HEK293 (cell line): ENCODE results near the gene FRA10AC1.

Experiments
- CTCF ChIA-PET: fragments of 350-600 bp; formaldehyde crosslinking; extraction: SDS; loops from one replicate; lab custom pipeline; 2021; ENCODE audit warnings: antibody characterized with exemption; lab: Yijun Ruan, JAX
- POLR2A ChIA-PET: fragments of 300-600 bp; formaldehyde crosslinking; extraction: SDS; loops from one replicate; lab custom pipeline; 2020; ENCODE audit warnings: antibody characterized with exemption, inconsistent platforms; lab: Yijun Ruan, JAX
- H3K27ac ChIP-seq: fragments of 200-500 bp; sonication (Bioruptor generic); 2 replicates; pipeline ENCODE4 v1.5.1; 2014; ENCODE audit warnings: low read depth, low read length, control low read depth, inconsistent platforms; ENCODE audit errors: extremely low read depth
- H3K36me3 ChIP-seq, 2 experiments: fragments of 200-500 bp in 1 of 2; sonication (Bioruptor generic) in 1 of 2; 1 replicate in 1 of 2; 2 replicates in 1 of 2; pipeline ENCODE4 v1.5.1; 2014 to 2017; ENCODE audit warnings: inconsistent platforms in 2 of 2, low read length in 2 of 2; ENCODE audit not compliant: control insufficient read depth in 2 of 2, insufficient read depth in 1 of 2
- H3K4me1 ChIP-seq: fragments of 200-500 bp; sonication (Bioruptor generic); 2 replicates; pipeline ENCODE4 v1.5.1; 2014; ENCODE audit warnings: mild to moderate bottlenecking, low read length, inconsistent platforms; ENCODE audit not compliant: control insufficient read depth, insufficient read depth
- H3K4me3 ChIP-seq: 2 replicates; pipeline ENCODE4 v1.5.1; 2011; ENCODE audit warnings: low read depth, mild to moderate bottlenecking, control low read depth, low read length, moderate library complexity
- H3K9me3 ChIP-seq: fragments of 200-500 bp; sonication (Bioruptor generic); 2 replicates; pipeline ENCODE4 v1.5.1; 2014; ENCODE audit warnings: low read depth, low read length, inconsistent platforms; ENCODE audit not compliant: control insufficient read depth, insufficient read depth
- ELK4 ChIP-seq: IDR thresholded peaks from 2 replicates; pipeline ENCODE4 v1.6.1; 2011; ENCODE audit warnings: mild to moderate bottlenecking, low read depth, low read length, borderline replicate concordance
- PBX3 ChIP-seq: sonication (generic); formaldehyde crosslinking; IDR thresholded peaks from 2 replicates; pipeline ENCODE4 v1.8.1; 2022; ENCODE audit warnings: mild to moderate bottlenecking, moderate library complexity, missing genetic modification reagents
- REST ChIP-seq: fragments of 450-650 bp; formaldehyde crosslinking; IDR thresholded peaks from 2 replicates; pipeline ENCODE4 v1.5.1; 2016; ENCODE audit warnings: missing biosample characterization, missing genetic modification characterization
- SCRT2 ChIP-seq: fragments of 450-650 bp; formaldehyde crosslinking; IDR thresholded peaks from 2 replicates; pipeline ENCODE4 v1.5.1; 2016; ENCODE audit warnings: missing biosample characterization, missing genetic modification characterization
- YY2 ChIP-seq: fragments of 450-650 bp; formaldehyde crosslinking; IDR thresholded peaks from 2 replicates; pipeline ENCODE4 v1.5.1; 2016; ENCODE audit warnings: missing biosample characterization, missing genetic modification characterization
- ZBTB11 ChIP-seq: fragments of 450-650 bp; formaldehyde crosslinking; conservative IDR thresholded peaks from 2 replicates; pipeline ENCODE4 v1.5.1; 2016; ENCODE audit warnings: low read depth, missing biosample characterization, missing genetic modification characterization
- ZBTB20 ChIP-seq: fragments of 450-650 bp; formaldehyde crosslinking; IDR thresholded peaks from 2 replicates; pipeline ENCODE4 v1.5.1; 2016; ENCODE audit warnings: missing biosample characterization, missing genetic modification characterization
- ZBTB26 ChIP-seq: fragments of 450-650 bp; formaldehyde crosslinking; optimal IDR thresholded peaks from 2 replicates; pipeline ENCODE3; 2016; ENCODE audit warnings: missing biosample characterization, mild to moderate bottlenecking, missing genetic modification characterization
- ZBTB7A ChIP-seq: fragments of 450-650 bp; formaldehyde crosslinking; IDR thresholded peaks from 2 replicates; pipeline ENCODE4 v1.5.1; 2016; ENCODE audit warnings: low read depth, missing biosample characterization, missing genetic modification characterization
- ZNF121 ChIP-seq: fragments of 450-650 bp; formaldehyde crosslinking; IDR thresholded peaks from 2 replicates; pipeline ENCODE4 v1.5.1; 2016; ENCODE audit warnings: missing biosample characterization, missing genetic modification characterization
- ZNF174 ChIP-seq: fragments of 450-650 bp; formaldehyde crosslinking; IDR thresholded peaks from 2 replicates; pipeline ENCODE4 v1.5.0; 2017; ENCODE audit warnings: missing biosample characterization, mild to moderate bottlenecking, missing genetic modification characterization
- ZNF175 ChIP-seq: fragments of 450-650 bp; formaldehyde crosslinking; IDR thresholded peaks from 2 replicates; pipeline ENCODE4 v1.5.1; 2016; ENCODE audit warnings: missing biosample characterization, missing genetic modification characterization
- ZNF211 ChIP-seq: fragments of 450-650 bp; formaldehyde crosslinking; IDR thresholded peaks from 2 replicates; pipeline ENCODE4 v1.5.1; 2016; ENCODE audit warnings: low read depth, missing biosample characterization, missing genetic modification characterization
- ZNF223 ChIP-seq: fragments of 450-650 bp; formaldehyde crosslinking; IDR thresholded peaks from 2 replicates; pipeline ENCODE4 v1.5.1; 2016; ENCODE audit warnings: missing biosample characterization, missing genetic modification characterization
- ZNF404 ChIP-seq: fragments of 450-650 bp; formaldehyde crosslinking; IDR thresholded peaks from 2 replicates; pipeline ENCODE4 v1.5.1; 2017; ENCODE audit warnings: missing biosample characterization, missing genetic modification characterization
- ZNF549 ChIP-seq: fragments of 450-650 bp; IDR thresholded peaks from 2 replicates; pipeline ENCODE4 v1.5.1; 2018; ENCODE audit warnings: missing biosample characterization, missing genetic modification characterization, mild to moderate bottlenecking, inconsistent platforms, moderate library complexity
- ZNF560 ChIP-seq: fragments of 450-650 bp; formaldehyde crosslinking; IDR thresholded peaks from 2 replicates; pipeline ENCODE4 v1.5.1; 2017; ENCODE audit warnings: missing biosample characterization, missing genetic modification characterization, borderline replicate concordance
- ZNF596 ChIP-seq: fragments of 450-650 bp; IDR thresholded peaks from 2 replicates; pipeline ENCODE4 v1.5.0; 2018; ENCODE audit warnings: missing biosample characterization, mild to moderate bottlenecking, missing genetic modification characterization, moderate library complexity
- ZNF626 ChIP-seq: fragments of 450-650 bp; sonication (Bioruptor Pico); formaldehyde crosslinking; IDR thresholded peaks from 2 replicates; pipeline ENCODE4 v1.5.1; 2018; ENCODE audit warnings: missing biosample characterization, missing genetic modification characterization, inconsistent platforms
- ZNF677 ChIP-seq: fragments of 450-650 bp; IDR thresholded peaks from 2 replicates; pipeline ENCODE4 v1.5.0; 2018; ENCODE audit warnings: missing biosample characterization, mild to moderate bottlenecking, missing genetic modification characterization, moderate library complexity
- ZNF704 ChIP-seq: fragments of 450-650 bp; formaldehyde crosslinking; IDR thresholded peaks from 2 replicates; pipeline ENCODE4 v1.5.1; 2016; ENCODE audit warnings: missing biosample characterization, missing genetic modification characterization
- ZNF776 ChIP-seq: fragments of 450-650 bp; formaldehyde crosslinking; IDR thresholded peaks from 2 replicates; pipeline ENCODE4 v1.5.0; 2017; ENCODE audit warnings: missing biosample characterization, missing genetic modification characterization, borderline replicate concordance

FRA10AC1 gene

DNA sequence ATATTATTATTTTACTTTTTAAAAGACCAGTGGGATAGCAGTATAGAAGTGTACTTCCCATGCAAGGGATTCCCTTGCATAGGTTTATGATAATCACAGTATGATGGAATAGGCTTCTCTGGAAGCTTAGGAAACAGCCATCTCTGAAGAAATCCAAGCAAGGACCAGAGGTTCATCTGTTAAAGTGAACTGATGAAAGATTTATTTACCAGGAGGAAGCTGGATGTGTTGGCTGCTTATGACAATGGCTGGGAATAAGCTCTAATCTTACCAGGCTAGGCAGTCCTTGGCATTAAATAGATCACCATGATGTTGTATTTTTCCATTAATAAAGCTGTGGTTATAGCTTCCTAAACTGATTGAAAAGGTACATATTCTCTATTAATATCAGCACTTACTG is 32.0 kb downstream of the FRA10AC1 start:
- ChIA-PET CTCF (interaction anchor here (0.6 to 1.5 kb wide), 4 partner anchors 10 to 294 kb away, joined by 3 read pairs; no protein-coding TSS in a partner anchor), POLR2A (no interaction called here)
- no peaks in the 10 kb centered on the region for H3K4me1 ChIP-seq
- H3K36me3 ChIP-seq: peaks cover 34 to 72% of the 10 kb centered on the region in 2 experiments
- TF ChIP-seq PBX3 (CRISPR knock-in tag) (no peak), YY2 (no peak), ZNF175 (tag by site-specific recombination) (no peak), ZNF626 (tag by site-specific recombination) (no peak), ELK4 (no peak), ZNF596 (tag by site-specific recombination) (no peak), ZBTB7A (tag by site-specific recombination) (no peak), ZNF404 (tag by site-specific recombination) (no peak), ZBTB26 (tag by site-specific recombination) (no peak), ZNF776 (tag by site-specific recombination) (no peak), ZNF704 (tag by site-specific recombination) (no peak), REST (tag by site-specific recombination) (no peak), ZNF223 (tag by site-specific recombination) (no peak), ZBTB20 (no peak), ZNF211 (tag by site-specific recombination) (no peak), SCRT2 (tag by site-specific recombination) (no peak)
- H3K9me3 ChIP-seq: no peaks in the 10 kb centered on the region
- H3K27ac ChIP-seq: no peak overlapping the region
- H3K4me3 ChIP-seq: no peak overlapping the region

DNA sequence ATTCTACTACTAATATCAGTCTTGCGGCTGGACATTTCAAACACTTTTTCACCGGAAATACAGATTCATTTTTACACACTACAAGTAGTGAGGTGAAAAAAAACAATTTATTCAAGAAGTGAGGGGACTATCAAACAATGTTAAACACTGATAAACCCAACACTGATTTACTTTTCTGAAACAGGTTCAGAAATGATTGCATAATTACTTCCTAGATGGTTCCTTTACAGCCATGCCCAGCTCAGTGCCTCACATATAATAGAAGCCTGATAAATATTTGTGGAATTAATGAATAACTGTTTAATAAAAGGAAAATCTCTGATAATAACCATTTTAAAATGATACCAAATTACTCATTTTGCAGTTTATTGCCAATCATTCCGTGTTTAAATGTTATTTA is 34.6 kb downstream of the FRA10AC1 start:
- CTCF ChIA-PET: no interaction called here
- Histone ChIP-seq H3K36me3 (peaks cover 30 to 55% of the 10 kb centered on the region in 2 experiments), H3K4me3 (no peak overlapping the region)
- TF ChIP-seq ZNF677 (tag by site-specific recombination): no peak
- TF ChIP-seq ZNF174 (tag by site-specific recombination): no peak
- no peak for TF ChIP-seq ZBTB11 (tag by site-specific recombination)
- TF ChIP-seq ELK4: no peak
- TF ChIP-seq ZNF560 (tag by site-specific recombination): no peak
- no peak for TF ChIP-seq ZNF121
- no peak for TF ChIP-seq ZNF549 (tag by site-specific recombination)

More for the DNA sequence above, 34.6 kb downstream of the FRA10AC1 start:
- H3K9me3 ChIP-seq: no peaks in the 10 kb centered on the region
- no peaks in the 10 kb centered on the region for H3K4me1 ChIP-seq
- POLR2A ChIA-PET: no interaction called here
- no peak overlapping the region for H3K27ac ChIP-seq
